Measurements from ENCODE around the gene LRRC4C.

Gene LRRC4C

GRCh38 chr11:40401132-40401853, 1058.2 kb downstream of the LRRC4C start:
- TF ChIP-seq CTCF (IDR thresholded peaks at IDR 0.05; ENCODE audit: low read depth, low read length): no peak
- no peak overlapping the region for H3K4me3 ChIP-seq (ENCODE audit: low read depth, low read length)

GRCh38 chr11:40397141-40397540, 1062.3 kb downstream of the LRRC4C start:
- H3K4me3 ChIP-seq (ENCODE audit: low read depth, low read length): no peak overlapping the region
- no peak for TF ChIP-seq CTCF (IDR thresholded peaks at IDR 0.05; ENCODE audit: low read depth, low read length)

- no peak overlapping the region for H3K4me3 ChIP-seq (ENCODE audit: low read depth, low read length)
- TF ChIP-seq CTCF (IDR thresholded peaks at IDR 0.05; ENCODE audit: low read depth, low read length): no peak
These were observed 1065.9 kb downstream of the LRRC4C start for GRCh38 chr11:40393511-40393910.

GRCh38 chr11:40391679-40392078, 1067.8 kb downstream of the LRRC4C start:
- no peak for TF ChIP-seq CTCF (IDR thresholded peaks at IDR 0.05; ENCODE audit: low read depth, low read length)
- no peak overlapping the region for H3K4me3 ChIP-seq (ENCODE audit: low read depth, low read length)

GRCh38 chr11:40388097-40388818, 1071.2 kb downstream of the LRRC4C start:
- H3K4me3 ChIP-seq (ENCODE audit: low read depth, low read length): no peak overlapping the region
- TF ChIP-seq CTCF (IDR thresholded peaks at IDR 0.05; ENCODE audit: low read depth, low read length): no peak

GRCh38 chr11:40387240-40387980, 1072.0 kb downstream of the LRRC4C start:
- no peak for TF ChIP-seq CTCF (IDR thresholded peaks at IDR 0.05; ENCODE audit: low read depth, low read length)
- no peak overlapping the region for H3K4me3 ChIP-seq (ENCODE audit: low read depth, low read length)

GRCh38 chr11:40384991-40385390, 1074.5 kb downstream of the LRRC4C start:
- TF ChIP-seq CTCF (IDR thresholded peaks at IDR 0.05; ENCODE audit: low read depth, low read length): no peak
- H3K4me3 ChIP-seq (ENCODE audit: low read depth, low read length): no peak overlapping the region

Measured in WI38 (cell line).